Neural cell (in vitro differentiated cells): ENCODE results near the gene GLCE. TPM values are rescaled to one million over a fixed set of nuclear protein-coding genes. Genes with fewer than 3 reads are reported as not detected.

Experiments used
- H2AFZ ChIP-seq: fragments of 200-600, 300-800 bp; sonication (generic), shearing (Covaris generic); 2 replicates; pipeline ENCODE4 v1.6.0; 2014; ENCODE audit warnings: low read depth, mild to moderate bottlenecking, antibody characterized with exemption, low read length, moderate library complexity
- H3F3A ChIP-seq: fragments of 200-600 bp; shearing (Covaris generic); 2 replicates; pipeline ENCODE4 v1.6.1; 2016; ENCODE audit warnings: mild to moderate bottlenecking, moderate library complexity, mixed read lengths, antibody characterized with exemption, low read length; ENCODE audit not compliant: insufficient read depth, poor library complexity, severe bottlenecking
- H3K27ac ChIP-seq: fragments of 200-600, 300-800 bp; sonication (generic), shearing (Covaris generic); 2 replicates; pipeline ENCODE4 v1.5.1; 2014; ENCODE audit warnings: mild to moderate bottlenecking, low read length, moderate library complexity
- H3K27me3 ChIP-seq: fragments of 300-800, 200-600 bp; sonication (generic), shearing (Covaris generic); 2 replicates; pipeline ENCODE4 v1.6.0; 2014; ENCODE audit warnings: mild to moderate bottlenecking, low read depth, low read length, moderate library complexity; ENCODE audit not compliant: insufficient read depth
- H3K36me3 ChIP-seq: fragments of 300-800, 200-600 bp; sonication (generic), shearing (Covaris generic); 2 replicates; pipeline ENCODE4 v1.5.1; 2014; ENCODE audit warnings: mild to moderate bottlenecking, antibody characterized with exemption, low read length, moderate library complexity; ENCODE audit not compliant: insufficient read depth
- H3K4me2 ChIP-seq: fragments of 300-800, 200-600 bp; sonication (generic), shearing (Covaris generic); 2 replicates; pipeline ENCODE4 v1.6.0; 2014; ENCODE audit warnings: mild to moderate bottlenecking, low read length
- H3K4me3 ChIP-seq: fragments of 300-800, 200-600 bp; sonication (generic), shearing (Covaris generic); 2 replicates; pipeline ENCODE4 v1.5.1; 2014; ENCODE audit warnings: mild to moderate bottlenecking, low read length, moderate library complexity
- H3K79me2 ChIP-seq: fragments of 200-600 bp; shearing (Covaris generic); replicated peaks from 2 replicates; pipeline ENCODE4 v1.6.0; 2014; ENCODE audit warnings: mild to moderate bottlenecking, low read length, moderate library complexity; ENCODE audit not compliant: insufficient read depth
- H3K9ac ChIP-seq: fragments of 300-800, 200-600 bp; sonication (generic), shearing (Covaris generic); 2 replicates; pipeline ENCODE4 v1.6.1; 2016; ENCODE audit warnings: mild to moderate bottlenecking, low read length, mixed read lengths
- H3K9me2 ChIP-seq: fragments of 200-600 bp; shearing (Covaris generic); 2 replicates; pipeline ENCODE4 v1.6.1; 2016; ENCODE audit warnings: mild to moderate bottlenecking, low read length, mixed read lengths; ENCODE audit not compliant: insufficient read depth
- H3K9me3 ChIP-seq: fragments of 200-600, 300-800 bp; sonication (generic), shearing (Covaris generic); 2 replicates; pipeline ENCODE4 v1.6.1; 2016; ENCODE audit warnings: mild to moderate bottlenecking, mixed run types, low read length, moderate library complexity, mixed read lengths
- H4K20me1 ChIP-seq: fragments of 200-600 bp; shearing (Covaris generic); 2 replicates; pipeline ENCODE4 v1.6.1; 2016; ENCODE audit warnings: mild to moderate bottlenecking, mixed run types; ENCODE audit not compliant: insufficient read depth
- CTCF ChIP-seq: fragments of 450-650 bp; IDR thresholded peaks from 2 replicates; pipeline ENCODE4 v1.5.1; 2014; ENCODE audit warnings: antibody characterized with exemption, mild to moderate bottlenecking, moderate library complexity; ENCODE audit not compliant: poor library complexity, severe bottlenecking
- EP300 ChIP-seq: fragments of 450-650 bp; conservative IDR thresholded peaks from 2 replicates; pipeline ENCODE4 v1.6.1; 2014; ENCODE audit warnings: antibody characterized with exemption, mild to moderate bottlenecking, moderate library complexity; ENCODE audit not compliant: poor library complexity, severe bottlenecking
- EZH2 ChIP-seq: fragments of 200-600, 300-800 bp; shearing (Covaris generic), sonication (generic); IDR thresholded peaks from 2 replicates; pipeline ENCODE4 v1.6.1; 2014; ENCODE audit warnings: antibody characterized with exemption, low read length, borderline replicate concordance, mild to moderate bottlenecking; ENCODE audit not compliant: insufficient read depth, poor library complexity, severe bottlenecking
- MXI1 ChIP-seq: fragments of 450-650 bp; conservative IDR thresholded peaks from 2 replicates; pipeline ENCODE4 v1.6.1; 2014; ENCODE audit warnings: antibody characterized with exemption, mild to moderate bottlenecking; ENCODE audit not compliant: poor library complexity, severe bottlenecking
- POLR2AphosphoS5 ChIP-seq: IDR thresholded peaks from 2 replicates; pipeline ENCODE4 v1.6.1; 2012
- RAD21 ChIP-seq: fragments of 450-650 bp; conservative IDR thresholded peaks from 2 replicates; pipeline ENCODE4 v1.6.1; 2014; ENCODE audit warnings: antibody characterized with exemption, mild to moderate bottlenecking, moderate library complexity
- REST ChIP-seq: IDR thresholded peaks from 2 replicates; pipeline ENCODE4 v1.6.1; 2012; ENCODE audit warnings: borderline replicate concordance
- SMC3 ChIP-seq: fragments of 450-650 bp; conservative IDR thresholded peaks from 2 replicates; pipeline ENCODE4 v1.6.1; 2014; ENCODE audit warnings: antibody characterized with exemption, mild to moderate bottlenecking, moderate library complexity; ENCODE audit not compliant: poor library complexity
- TAF1 ChIP-seq: IDR thresholded peaks from 2 replicates; pipeline ENCODE4 v1.6.1; 2012; ENCODE audit warnings: low read depth
- polyA plus RNA-seq: library from polyadenylated mRNA; depleted of rRNA; stranded (reverse); fragments of >200 nt; gene quantifications from 2 replicates; pipeline ENCODE4 v1.2.3, GENCODE V29; 2014

GLCE gene
- polyA plus RNA-seq, 1 donor from 2014 or later, result 31.5 TPM

- no peaks in the 10 kb centered on the region for H3K79me2 ChIP-seq
- no peaks in the 10 kb centered on the region for H3K9me2 ChIP-seq
- H3K4me3 ChIP-seq, result no peak overlapping the region
- no peak overlapping the region for H3K4me2 ChIP-seq
- no peak overlapping the region for H3K9ac ChIP-seq
- H3F3A ChIP-seq, result no peaks in the 10 kb centered on the region
- no peaks in the 10 kb centered on the region for H3K36me3 ChIP-seq
- no peaks in the 10 kb centered on the region for H3K27me3 ChIP-seq
- no peak overlapping the region for H2AFZ ChIP-seq
- TF ChIP-seq TAF1 (no peak), REST (no peak), POLR2AphosphoS5 (no peak), SMC3 (no peak), CTCF (no peak), EZH2 (no peak), EP300 (no peak), RAD21 (no peak), MXI1 (no peak)
- peaks cover 2% of the 10 kb centered on the region for H3K9me3 ChIP-seq
- no peak overlapping the region for H3K27ac ChIP-seq
- H4K20me1 ChIP-seq, result no peaks in the 10 kb centered on the region
Measured at GRCh38 chr15:69219690-69220089, 59.3 kb downstream of the GLCE start.

GRCh38 chr15:69222002-69222474 is 61.6 kb downstream of the GLCE start:
- H3F3A ChIP-seq, result no peaks in the 10 kb centered on the region

More at GRCh38 chr15:69222002-69222474, 61.6 kb downstream of the GLCE start:
- H4K20me1 ChIP-seq, result no peaks in the 10 kb centered on the region
- H3K27ac ChIP-seq, result no peak overlapping the region
- H3K9ac ChIP-seq, result no peak overlapping the region
- H3K4me2 ChIP-seq, result no peak overlapping the region
- TF ChIP-seq CTCF (no peak), TAF1 (no peak), EZH2 (no peak), RAD21 (no peak), REST (no peak), SMC3 (no peak), MXI1 (no peak), EP300 (no peak), POLR2AphosphoS5 (no peak)
- no peak overlapping the region for H2AFZ ChIP-seq
- H3K4me3 ChIP-seq, result no peak overlapping the region
- H3K79me2 ChIP-seq, result no peaks in the 10 kb centered on the region
- no peaks in the 10 kb centered on the region for H3K27me3 ChIP-seq
- no peaks in the 10 kb centered on the region for H3K9me2 ChIP-seq
- H3K9me3 ChIP-seq, result peaks cover 2% of the 10 kb centered on the region
- H3K36me3 ChIP-seq, result no peaks in the 10 kb centered on the region
